Esophagus muscularis mucosa (tissue), 4 donors: ENCODE results near the gene MUC4. TPM values are rescaled to one million over a fixed set of nuclear protein-coding genes. Genes with fewer than 3 reads are reported as not detected.

Experiments used
- DNase-seq: peaks from one replicate; pipeline ENCODE4 v3.0.0-alpha.2; 2017; ENCODE audit errors: extremely low spot score
- H3K27ac ChIP-seq, 4 donors: fragments of 200-600 bp; sonication (generic); replicated peaks in 1 of 4; 1 replicate in 3 of 4; 2 replicates in 1 of 4; pipeline ENCODE4 v1.5.1; 2016 to 2019; ENCODE audit warnings: mild to moderate bottlenecking in 1 of 4
- H3K27me3 ChIP-seq, 4 donors: fragments of 200-600 bp; sonication (generic); one replicate each; pipeline versions ENCODE4 v1.5.1 to v1.6.0; 2016 to 2019
- H3K36me3 ChIP-seq, 4 donors: fragments of 200-600 bp; sonication (generic); one replicate each; pipeline ENCODE4 v1.5.1; 2016 to 2019
- H3K4me1 ChIP-seq, 4 donors: fragments of 200-600 bp; sonication (generic); one replicate each; pipeline ENCODE4 v1.5.1; 2016 to 2019
- H3K4me3 ChIP-seq, 4 donors: fragments of 200-600 bp; sonication (generic); 1 replicate in 2 of 4; 2 replicates in 2 of 4; pipeline ENCODE4 v1.5.1; 2016 to 2019; ENCODE audit warnings: mild to moderate bottlenecking in 4 of 4, moderate library complexity in 1 of 4
- H3K9me3 ChIP-seq, 4 donors: fragments of 200-600 bp; sonication (generic); 1 replicate in 3 of 4; 2 replicates in 1 of 4; pipeline ENCODE4 v1.5.1; 2016 to 2019
- CTCF ChIP-seq, 3 experiments: fragments of 200-600 bp in 2 of 3; fragments of 450-650 bp in 1 of 3; sonication (generic) in 2 of 3; IDR thresholded peaks; one replicate each; pipeline ENCODE4 v1.5.1; 2017 to 2019; ENCODE audit warnings: antibody characterized with exemption in 3 of 3, mild to moderate bottlenecking in 2 of 3, moderate library complexity in 1 of 3
- EP300 ChIP-seq: sonication (generic); formaldehyde crosslinking; IDR thresholded peaks from one replicate; pipeline ENCODE4 v1.6.1; 2017; ENCODE audit warnings: antibody characterized with exemption
- POLR2A ChIP-seq: fragments of 450-650 bp; IDR thresholded peaks from one replicate; pipeline ENCODE4 v1.6.1; 2017; ENCODE audit warnings: antibody characterized with exemption, moderate library complexity, mild to moderate bottlenecking, low read depth
- POLR2AphosphoS5 ChIP-seq, 2 donors: sonication (generic); formaldehyde crosslinking; IDR thresholded peaks; one replicate each; pipeline ENCODE4 v1.6.1; 2017; ENCODE audit warnings: antibody characterized with exemption in 2 of 2
- WGBS: methylation state at CpG from one replicate; pipeline ENCODE4 v1.1.5; 2018; 5-methylcytosine and 5-hydroxymethylcytosine counted together
- intact Hi-C: fragments of 100-400 bp; cut with DNase I; formaldehyde crosslinking; loops from one replicate; pipeline ENCODE4 v1.15.1; 2023
- total RNA-seq, 4 donors: library from RNA; depleted of rRNA; stranded (reverse); fragments of >200 nt; gene quantifications; one replicate each; pipeline versions ENCODE4 v1.1.0 to v1.2.1, GENCODE V29; 2016

MUC4 gene
- total RNA-seq, 4 donors from 2014 or later = 0.19 to 0.63 (median 0.42) TPM; not detected in 1

GRCh38 chr3:195821403-195822130 lies 9.8 kb upstream of the MUC4 start:
- Histone ChIP-seq H3K36me3 (no peaks in the 10 kb centered on the region), H3K4me1 (peaks cover 0 to 4% (median 0%) of the 10 kb centered on the region in 4 donors), H3K9me3 (no peaks in the 10 kb centered on the region), H3K27ac (no peak overlapping the region), H3K27me3 (peaks cover 0 to 25% (median 0%) of the 10 kb centered on the region in 4 donors), H3K4me3 (no peak overlapping the region)
- intact Hi-C loops = no loop called here
- 89% methylated on average over 17 of the region's 21 CpGs for WGBS
- TF ChIP-seq POLR2A (no peak), CTCF (IDR thresholded peaks at IDR 0.05) (no peak), EP300 (no peak), POLR2AphosphoS5 (IDR thresholded peaks at IDR 0.05) (no peak)
- no peak for DNase-seq

GRCh38 chr3:195820901-195821300 lies 9.2 kb upstream of the MUC4 start:
- Histone ChIP-seq H3K9me3 (no peaks in the 10 kb centered on the region), H3K4me3 (no peak overlapping the region), H3K27me3 (peaks cover 0 to 25% (median 0%) of the 10 kb centered on the region in 4 donors), H3K27ac (no peak overlapping the region), H3K4me1 (peaks cover 0 to 4% (median 0%) of the 10 kb centered on the region in 4 donors), H3K36me3 (no peaks in the 10 kb centered on the region)
- intact Hi-C loops = no loop called here
- DNase-seq = no peak
- TF ChIP-seq CTCF (IDR thresholded peaks at IDR 0.05) (no peak), EP300 (no peak), POLR2AphosphoS5 (IDR thresholded peaks at IDR 0.05) (no peak), POLR2A (no peak)
- WGBS = 88% methylated on average over 5 of the region's 5 CpGs

GRCh38 chr3:195820186-195820585 lies 8.5 kb upstream of the MUC4 start:
- no peak for TF ChIP-seq EP300
- TF ChIP-seq CTCF (IDR thresholded peaks at IDR 0.05) = no peak
- peaks cover 0 to 4% (median 0%) of the 10 kb centered on the region in 4 donors for H3K4me1 ChIP-seq
- WGBS = 89% methylated on average over 8 of the region's 8 CpGs
- H3K9me3 ChIP-seq = no peaks in the 10 kb centered on the region
- peaks cover 0 to 24% (median 0%) of the 10 kb centered on the region in 4 donors for H3K27me3 ChIP-seq
- no peak overlapping the region for H3K27ac ChIP-seq
- H3K36me3 ChIP-seq = no peaks in the 10 kb centered on the region
- no peak for DNase-seq
- no peak overlapping the region for H3K4me3 ChIP-seq
- intact Hi-C loops = no loop called here

GRCh38 chr3:195818301-195818700 lies 6.6 kb upstream of the MUC4 start:
- no peak overlapping the region for H3K4me3 ChIP-seq
- H3K9me3 ChIP-seq = no peaks in the 10 kb centered on the region
- TF ChIP-seq CTCF (IDR thresholded peaks at IDR 0.05) (no peak), POLR2A (no peak), EP300 (no peak), POLR2AphosphoS5 (IDR thresholded peaks at IDR 0.05) (no peak)
- H3K27ac ChIP-seq = no peak overlapping the region
- H3K27me3 ChIP-seq = peaks cover 0 to 24% (median 0%) of the 10 kb centered on the region in 4 donors
- intact Hi-C loops = no loop called here
- DNase-seq = no peak
- WGBS = 92% methylated on average over 20 of the region's 21 CpGs
- peaks cover 0 to 2% (median 0%) of the 10 kb centered on the region in 4 donors for H3K4me1 ChIP-seq
- no peaks in the 10 kb centered on the region for H3K36me3 ChIP-seq
